H1 (cell line): ENCODE results near the gene MAPK8IP2. TPM values are rescaled to one million over a fixed set of nuclear protein-coding genes. Genes with fewer than 3 reads are reported as not detected.

Experiments
- CTCF ChIA-PET: fragments of 300-600 bp; sonication (Branson Sonifier 250); formaldehyde crosslinking; loops from one replicate; lab custom pipeline; 2021; ENCODE audit not compliant: partially characterized antibody; lab: Charles Lee
- POLR2A ChIA-PET: fragments of 300-600 bp; sonication (Branson Sonifier 250); formaldehyde crosslinking; loops from one replicate; lab custom pipeline; 2021; ENCODE audit warnings: inconsistent platforms; ENCODE audit not compliant: partially characterized antibody; lab: Charles Lee
- DNase-seq, 2 experiments: peaks; one replicate each; pipeline versions ENCODE4 v3.0.0 to v3.0.0-alpha.2; 2010 to 2022; ENCODE audit warnings: low spot score in 2 of 2, low read depth in 1 of 2, mixed read lengths in 1 of 2
- FAIRE-seq: peaks from 2 replicates; lab custom pipeline; 2011; peaks lifted over from hg19 to GRCh38; lab: Jason Lieb, UNC
- H2AFZ ChIP-seq: 2 replicates; pipeline ENCODE4 v1.8.1; 2012; ENCODE audit warnings: low read length, inconsistent platforms
- H2AK5ac ChIP-seq: 2 replicates; pipeline ENCODE4 v1.6.1; 2013; ENCODE audit warnings: low read depth, low read length
- H2BK120ac ChIP-seq: replicated peaks from 2 replicates; pipeline ENCODE3; 2013; ENCODE audit warnings: low read depth, low read length, inconsistent platforms
- H2BK12ac ChIP-seq: 2 replicates; pipeline ENCODE4 v1.6.1; 2013; ENCODE audit warnings: low read depth, low read length
- H2BK15ac ChIP-seq: 2 replicates; pipeline ENCODE4 v1.6.1; 2013; ENCODE audit warnings: low read length
- H2BK20ac ChIP-seq: 2 replicates; pipeline ENCODE4 v1.6.1; 2013; ENCODE audit warnings: low read length
- H2BK5ac ChIP-seq: 2 replicates; pipeline ENCODE4 v1.6.1; 2013; ENCODE audit warnings: low read depth, low read length
- H3K14ac ChIP-seq: 2 replicates; pipeline ENCODE4 v1.6.1; 2013; ENCODE audit warnings: inconsistent platforms; ENCODE audit not compliant: insufficient read length
- H3K18ac ChIP-seq: 2 replicates; pipeline ENCODE4 v1.6.1; 2013; ENCODE audit warnings: low read length; ENCODE audit errors: extremely low read depth
- H3K23ac ChIP-seq: 2 replicates; pipeline ENCODE4 v1.6.1; 2013; ENCODE audit warnings: inconsistent platforms; ENCODE audit not compliant: insufficient read length
- H3K23me2 ChIP-seq: 2 replicates; pipeline ENCODE4 v1.6.1; 2013; ENCODE audit warnings: low read depth, low read length
- H3K27ac ChIP-seq: 2 replicates; pipeline ENCODE4 v1.6.1; 2011; ENCODE audit warnings: low read depth, low read length, inconsistent platforms
- H3K27me3 ChIP-seq, 4 experiments: replicated peaks in 1 of 4; 1 replicate in 1 of 4; 2 replicates in 3 of 4; pipeline versions ENCODE4 v1.6.1 to v1.8.1; 2011 to 2013; ENCODE audit warnings: low read length in 3 of 4, mild to moderate bottlenecking in 3 of 4, inconsistent platforms in 2 of 4, mixed read lengths in 2 of 4, moderate library complexity in 1 of 4; ENCODE audit not compliant: control insufficient read depth in 3 of 4, insufficient read depth in 3 of 4; ENCODE audit errors: extremely low read depth in 1 of 4
- H3K36me3 ChIP-seq, 4 experiments: 2 replicates each; pipeline versions ENCODE4 v1.6.1 to v1.8.1; 2011 to 2013; ENCODE audit warnings: mild to moderate bottlenecking in 4 of 4, low read length in 3 of 4, moderate library complexity in 2 of 4, control low read depth in 1 of 4, inconsistent platforms in 1 of 4; ENCODE audit not compliant: insufficient read depth in 4 of 4, control insufficient read depth in 2 of 4
- H3K4ac ChIP-seq: replicated peaks from 2 replicates; pipeline ENCODE3; 2013; ENCODE audit warnings: low read length, low read depth, mixed read lengths, inconsistent platforms; ENCODE audit not compliant: insufficient read length
- H3K4me1 ChIP-seq, 4 experiments: replicated peaks in 1 of 4; 1 replicate in 1 of 4; 2 replicates in 3 of 4; pipeline versions ENCODE4 v1.6.1 to v1.8.1; 2011 to 2013; ENCODE audit warnings: low read length in 3 of 4, inconsistent platforms in 2 of 4, mixed read lengths in 1 of 4; ENCODE audit not compliant: insufficient read depth in 4 of 4, control insufficient read depth in 3 of 4
- H3K4me2 ChIP-seq, 2 experiments: 2 replicates each; pipeline versions ENCODE4 v1.6.1 to v1.8.1; 2011 to 2013; ENCODE audit warnings: low read depth in 2 of 2, low read length in 2 of 2, control low read depth in 1 of 2, inconsistent platforms in 1 of 2, mild to moderate bottlenecking in 1 of 2; ENCODE audit not compliant: insufficient read depth in 1 of 2
- H3K4me3 ChIP-seq, 4 experiments: fragments of 200-600, 300-600 bp in 1 of 4; sonication (generic), shearing (Covaris generic), sonication (Bioruptor Twin) in 1 of 4; 2 replicates each; pipeline versions ENCODE4 v1.5.1 to v1.8.1; 2011 to 2016; ENCODE audit warnings: low read length in 4 of 4, low read depth in 3 of 4, control low read depth in 2 of 4, inconsistent platforms in 2 of 4, mild to moderate bottlenecking in 2 of 4, mixed read lengths in 1 of 4, moderate library complexity in 1 of 4; ENCODE audit not compliant: insufficient read depth in 2 of 4; ENCODE audit errors: extremely low read depth in 1 of 4
- H3K56ac ChIP-seq: replicated peaks from 2 replicates; pipeline ENCODE3; 2013; ENCODE audit warnings: low read depth, mild to moderate bottlenecking, mixed read lengths, low read length, inconsistent platforms; ENCODE audit not compliant: insufficient read length
- H3K79me1 ChIP-seq: 2 replicates; pipeline ENCODE4 v1.6.1; 2013; ENCODE audit warnings: low read depth, low read length, control low read depth
- H3K79me2 ChIP-seq, 2 experiments: 2 replicates each; pipeline versions ENCODE4 v1.6.1 to v1.8.1; 2012 to 2013; ENCODE audit warnings: low read length in 2 of 2, mild to moderate bottlenecking in 2 of 2, inconsistent platforms in 1 of 2; ENCODE audit not compliant: insufficient read depth in 2 of 2, control insufficient read depth in 1 of 2
- H3K9ac ChIP-seq, 4 experiments: replicated peaks in 1 of 4; 1 replicate in 1 of 4; 2 replicates in 3 of 4; pipeline versions ENCODE4 v1.6.1 to v1.8.1; 2011 to 2013; ENCODE audit warnings: low read depth in 3 of 4, low read length in 3 of 4, control low read depth in 2 of 4, mild to moderate bottlenecking in 2 of 4, moderate library complexity in 2 of 4, inconsistent platforms in 1 of 4; ENCODE audit errors: extremely low read depth in 1 of 4
- H3K9me3 ChIP-seq, 2 experiments: 2 replicates each; pipeline versions ENCODE4 v1.6.1 to v1.8.1; 2012 to 2013; ENCODE audit warnings: mild to moderate bottlenecking in 2 of 2, moderate library complexity in 2 of 2, control low read depth in 1 of 2, inconsistent platforms in 1 of 2, low read depth in 1 of 2, low read length in 1 of 2, mixed read lengths in 1 of 2; ENCODE audit not compliant: insufficient read depth in 2 of 2
- H4K20me1 ChIP-seq, 2 experiments: replicated peaks in 1 of 2; 2 replicates each; pipeline versions ENCODE3 to v1.8.1; 2011 to 2013; ENCODE audit warnings: inconsistent platforms in 2 of 2, low read length in 2 of 2, mild to moderate bottlenecking in 1 of 2; ENCODE audit not compliant: insufficient read depth in 2 of 2, control insufficient read depth in 1 of 2
- H4K5ac ChIP-seq: 2 replicates; pipeline ENCODE4 v1.6.1; 2013; ENCODE audit warnings: low read length, low read depth, mixed read lengths, inconsistent platforms; ENCODE audit not compliant: insufficient read length
- H4K8ac ChIP-seq: 2 replicates; pipeline ENCODE4 v1.8.0; 2013; ENCODE audit warnings: mild to moderate bottlenecking, moderate library complexity, low read length, inconsistent platforms; ENCODE audit not compliant: insufficient read depth; ENCODE audit errors: extremely low read depth
- H4K91ac ChIP-seq: replicated peaks from 2 replicates; pipeline ENCODE3; 2013; ENCODE audit warnings: low read length, mixed read lengths, inconsistent platforms; ENCODE audit not compliant: insufficient read length
- ATF2 ChIP-seq: IDR thresholded peaks from 2 replicates; pipeline ENCODE4 v1.6.1; 2012; ENCODE audit warnings: low read length, inconsistent platforms
- CTCF ChIP-seq, 3 experiments: IDR thresholded peaks; 1 replicate in 2 of 3; 2 replicates in 1 of 3; pipeline versions ENCODE4 v1.5.1 to v1.6.1; 2011; ENCODE audit warnings: low read length in 3 of 3, mild to moderate bottlenecking in 3 of 3, inconsistent platforms in 2 of 3, low read depth in 1 of 3, moderate library complexity in 1 of 3; ENCODE audit not compliant: insufficient read depth in 1 of 3; ENCODE audit errors: control extremely low read depth in 1 of 3
- GTF2F1 ChIP-seq: IDR thresholded peaks from 2 replicates; pipeline ENCODE4 v1.6.1; 2012; ENCODE audit warnings: low read depth, low read length, improper control_type of control experiment, borderline replicate concordance
- KDM1A ChIP-seq: fragments of 200-600, 300-600 bp; sonication (generic); IDR thresholded peaks from 2 replicates; pipeline ENCODE4 v1.7.1; 2016; ENCODE audit warnings: mild to moderate bottlenecking, low read length, borderline replicate concordance
- RAD21 ChIP-seq, 2 experiments: IDR thresholded peaks in 1 of 2; conservative IDR thresholded peaks in 1 of 2; 2 replicates each; pipeline ENCODE4 v1.6.1; 2011; ENCODE audit warnings: low read depth in 2 of 2, low read length in 2 of 2, improper control_type of control experiment in 1 of 2, inconsistent platforms in 1 of 2, mild to moderate bottlenecking in 1 of 2, moderate library complexity in 1 of 2
- RXRA ChIP-seq: IDR thresholded peaks from 2 replicates; pipeline ENCODE4 v1.6.1; 2011; ENCODE audit warnings: low read depth, mild to moderate bottlenecking, low read length, moderate library complexity; ENCODE audit not compliant: insufficient read depth
- WGBS, 2 experiments: shearing (Covaris generic) in 1 of 2; methylation state at CpG; one replicate each; pipeline versions ENCODE4 v1.1.6 to v1.1.7; 2013 to 2015; ENCODE audit warnings: low lambda C conversion rate in 2 of 2, mixed read lengths in 2 of 2, inconsistent platforms in 1 of 2, low coverage in 1 of 2, missing lambda C conversion rate in 1 of 2; ENCODE audit not compliant: insufficient replicate concordance in 2 of 2, insufficient coverage in 1 of 2, insufficient read length in 1 of 2; ENCODE audit errors: extremely low coverage in 1 of 2, missing lambda C conversion rate in 1 of 2; 5-methylcytosine and 5-hydroxymethylcytosine counted together
- polyA plus RNA-seq, 7 experiments: library from polyadenylated mRNA; depleted of rRNA in 3 of 7; stranded (reverse) in 5 of 7; unstranded in 2 of 7; fragments of >200 nt in 5 of 7; fragments of 200-250 nt in 2 of 7; gene quantifications; 1 replicate in 5 of 7; 2 replicates in 1 of 7; 4 replicates in 1 of 7; pipeline versions ENCODE4 v1.2.1 to v1.2.3, GENCODE V29; 2011 to 2013; ENCODE audit warnings: missing spikeins in 2 of 7, mixed read lengths in 2 of 7
- total RNA-seq: library from RNA; stranded (reverse); fragmentation: NEBNext Ultra II Directional; extraction: Animal tissue kit (Norgen Biotek cat#: 25700); gene quantifications from 2 replicates; pipeline ENCODE4 v1.2.1, GENCODE V29; 2021

Gene MAPK8IP2
- total and polyA plus RNA-seq, 2 of the 8 experiments (the other 6 are each of a cell fraction or from before 2014, with no cell fraction given) = 1.5 to 5.5 TPM

DNA sequence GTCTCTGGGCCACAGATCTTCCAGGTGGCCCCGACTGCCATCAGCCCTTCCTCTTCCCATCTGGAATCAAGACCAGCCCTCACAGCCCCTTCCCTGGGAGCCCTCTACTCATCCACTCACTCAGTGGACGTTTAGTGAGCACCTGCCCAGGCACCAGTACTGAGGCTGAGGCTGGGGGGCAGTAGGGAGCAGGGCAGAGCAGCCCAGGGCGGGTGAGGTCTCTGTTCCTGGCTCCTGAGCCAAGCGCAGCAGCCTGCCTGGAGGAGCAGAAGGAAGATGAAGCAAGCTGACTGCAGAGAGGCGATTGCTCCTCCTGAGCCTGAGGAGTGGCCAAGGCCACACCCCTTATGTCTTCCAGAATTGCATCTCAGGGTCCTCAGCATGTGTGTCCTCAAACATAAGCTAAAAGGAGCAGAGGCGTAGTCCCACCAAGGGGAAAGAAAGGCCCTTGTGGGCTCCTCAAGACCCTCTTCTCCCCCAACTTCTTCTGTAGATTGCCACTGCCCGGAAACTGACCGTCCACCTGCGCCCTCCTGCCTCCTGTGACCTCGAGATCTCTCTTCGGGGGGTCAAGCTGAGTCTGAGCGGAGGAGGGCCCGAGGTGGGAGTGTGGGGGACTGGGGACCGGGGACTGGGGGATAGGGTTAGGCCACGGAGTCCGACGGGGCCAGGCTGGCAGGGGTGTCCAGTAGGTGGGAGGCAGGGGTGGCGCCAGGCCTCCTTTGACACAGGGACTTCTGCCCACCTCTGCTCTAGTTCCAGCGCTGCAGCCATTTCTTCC is 5.8 kb downstream of the MAPK8IP2 start:
- Histone ChIP-seq H2BK5ac (no peak overlapping the region), H3K9me3 (no peaks in the 10 kb centered on the region), H3K4ac (no peak overlapping the region), H2BK12ac (no peak overlapping the region), H2AFZ (no peak overlapping the region), H3K14ac (no peak overlapping the region), H3K27ac (no peak overlapping the region), H4K20me1 (peaks cover 8 to 12% of the 10 kb centered on the region in 2 experiments), H4K8ac (no peak overlapping the region), H3K79me2 (no peaks in the 10 kb centered on the region), H3K18ac (no peak overlapping the region), H3K4me3 (no peak overlapping the region), H3K4me2 (no peak overlapping the region), H2BK20ac (no peak overlapping the region), H2BK120ac (no peak overlapping the region), H3K23me2 (peaks cover 2% of the 10 kb centered on the region; the same call in 1 of the 2 replicates), H3K4me1 (peaks cover 0 to 12% (median under 1%) of the 10 kb centered on the region in 4 experiments; a peak in 4 of 7 replicates), H3K79me1 (no peaks in the 10 kb centered on the region), H3K23ac (no peak overlapping the region), H4K91ac (no peak overlapping the region), H3K9ac (no peak overlapping the region), H2AK5ac (no peak overlapping the region), H3K56ac (no peak overlapping the region), H3K27me3 (peaks cover 38 to 54% (median 48%) of the 10 kb centered on the region in 4 experiments; a peak in 6 of 7 replicates), H2BK15ac (no peak overlapping the region), H3K36me3 (peaks cover 0 to 3% (median 0%) of the 10 kb centered on the region in 4 experiments; a peak in 1 of 8 replicates), H4K5ac (no peak overlapping the region)
- POLR2A ChIA-PET = interaction anchor here (0.8 kb wide), 1 partner anchor 20 kb away, joined by 3 read pairs; no protein-coding TSS in a partner anchor
- 86% methylated on average over 17 of the region's 19 CpGs; no CpG with 5 or more reads in 1 of the 2 experiments for WGBS, 2 experiments
- no peak for FAIRE-seq
- CTCF ChIA-PET = interaction anchor here (0.7 to 5.4 kb wide), 15 partner anchors 13 to 134 kb away, joined by 3 to 39 read pairs (median 3); partner anchors contain the start of genes CPT1B and SYCE3
- peak in 1 of 2 experiments; percentile 46 for DNase-seq
- TF ChIP-seq RXRA = no peak
- no peak for TF ChIP-seq ATF2
- no peak for TF ChIP-seq GTF2F1
- TF ChIP-seq KDM1A = no peak
- peak; percentile 41 to 48 (median 43) for TF ChIP-seq CTCF (IDR thresholded peaks at IDR 0.05; ENCODE audit: control extremely low read depth in 1 of 3, insufficient read depth in 1 of 3, low read depth in 1 of 3, low read length in 3 of 3)
- peak; percentile 14 to 40; a peak in 2 of 4 replicates for TF ChIP-seq RAD21 (IDR thresholded peaks at IDR 0.05 in 1 of 2, conservative IDR thresholded peaks at IDR 0.05 in 1 of 2; ENCODE audit: low read depth in 2 of 2, low read length in 2 of 2)
